GM12878 (cell line): ENCODE data around the gene HEG1. TPM values are rescaled to one million over a fixed set of nuclear protein-coding genes. Genes with fewer than 3 reads are reported as not detected.

Experiments
- ATAC-seq: fragments of 200-7000 bp; cut with Tn5 transposase; 3 replicates; pipeline ENCODE4 v1.9.1; 2020; ENCODE audit warnings: mild to moderate bottlenecking, moderate library complexity
- BruUV-seq: library from RNA; stranded (reverse); fragments of 400-500 nt; replicated peaks from 2 replicates; lab custom pipeline; 2021; lab: Mats Ljungman, UMichigan
- CTCF ChIA-PET: fragments of 300-600 bp; sonication (Branson Sonifier 250); formaldehyde crosslinking; extraction: SDS; loops from one replicate; lab custom pipeline; 2021; ENCODE audit warnings: inconsistent platforms; lab: Yijun Ruan, JAX
- POLR2A ChIA-PET: fragments of 350-600 bp; formaldehyde crosslinking; extraction: SDS; loops from one replicate; lab custom pipeline; 2021; ENCODE audit warnings: inconsistent platforms; lab: Charles Lee
- RAD21 ChIA-PET: fragments of 300-600 bp; sonication (Branson Sonifier 250); formaldehyde crosslinking; loops from one replicate; lab custom pipeline; 2023; ENCODE audit warnings: antibody characterized with exemption; ENCODE audit not compliant: unreplicated experiment; lab: Charles Lee
- SMC1A ChIA-PET: fragments of 300-600 bp; sonication (Branson Sonifier 250); formaldehyde crosslinking; loops from one replicate; lab custom pipeline; 2023; ENCODE audit not compliant: unreplicated experiment, uncharacterized antibody; lab: Charles Lee
- DNase-seq: peaks from one replicate; pipeline ENCODE4 v3.0.0-alpha.2; 2011; ENCODE audit warnings: low read depth, low spot score
- FAIRE-seq: peaks from 3 replicates; lab custom pipeline; 2011; peaks lifted over from hg19 to GRCh38; lab: Jason Lieb, UNC
- H2AFZ ChIP-seq: 2 replicates; pipeline ENCODE4 v1.6.0; 2011; ENCODE audit warnings: low read depth, low read length, control low read depth; ENCODE audit not compliant: control insufficient read depth
- H3K27ac ChIP-seq: 2 replicates; pipeline ENCODE4 v1.5.1; 2011; ENCODE audit warnings: control low read depth; ENCODE audit not compliant: control insufficient read depth, insufficient read depth
- H3K27me3 ChIP-seq, 2 experiments: replicated peaks in 1 of 2; 2 replicates each; pipeline versions ENCODE4 v1.6.0 to v1.6.1; 2011; ENCODE audit warnings: low read length in 1 of 2; ENCODE audit not compliant: control insufficient read depth in 2 of 2, insufficient read depth in 2 of 2
- H3K36me3 ChIP-seq, 2 experiments: 2 replicates each; pipeline ENCODE4 v1.5.1; 2011; ENCODE audit warnings: low read length in 1 of 2; ENCODE audit not compliant: control insufficient read depth in 2 of 2, insufficient read depth in 2 of 2
- H3K4me1 ChIP-seq: 2 replicates; pipeline ENCODE4 v1.6.1; 2011; ENCODE audit warnings: mild to moderate bottlenecking, low read length, moderate library complexity, mixed read lengths; ENCODE audit not compliant: control insufficient read depth, insufficient read depth
- H3K4me2 ChIP-seq: 2 replicates; pipeline ENCODE4 v1.6.0; 2011; ENCODE audit warnings: control low read depth; ENCODE audit not compliant: control insufficient read depth, insufficient read depth
- H3K4me3 ChIP-seq: fragments of 200-600 bp; sonication (generic); 2 replicates; pipeline ENCODE4 v1.5.1; 2016
- H3K79me2 ChIP-seq: 2 replicates; pipeline ENCODE4 v1.6.0; 2011; ENCODE audit warnings: low read length; ENCODE audit not compliant: control insufficient read depth, insufficient read depth
- H3K9ac ChIP-seq: 2 replicates; pipeline ENCODE4 v1.8.0; 2011; ENCODE audit warnings: low read length, control low read depth, mixed read lengths; ENCODE audit not compliant: control insufficient read depth, insufficient read depth
- H3K9me3 ChIP-seq: replicated peaks from 3 replicates; pipeline ENCODE4 v1.5.1; 2011; ENCODE audit warnings: mild to moderate bottlenecking, low read length; ENCODE audit not compliant: control insufficient read depth, insufficient read depth
- H4K20me1 ChIP-seq: 2 replicates; pipeline ENCODE4 v1.6.0; 2011; ENCODE audit not compliant: control insufficient read depth, insufficient read depth
- ATF2 ChIP-seq: IDR thresholded peaks from 2 replicates; pipeline ENCODE4 v1.6.1; 2012; ENCODE audit warnings: low read length, inconsistent platforms
- MYC ChIP-seq: IDR thresholded peaks from 2 replicates; pipeline ENCODE4 v1.6.1; 2011; ENCODE audit warnings: mild to moderate bottlenecking, low read length, moderate library complexity, inconsistent platforms; ENCODE audit not compliant: insufficient read depth, insufficient replicate concordance, insufficient read length, severe bottlenecking
- USF1 ChIP-seq: IDR thresholded peaks from 2 replicates; pipeline ENCODE4 v1.6.1; 2011; ENCODE audit warnings: borderline replicate concordance, low read depth, mild to moderate bottlenecking, moderate library complexity, mixed read lengths, low read length; ENCODE audit not compliant: insufficient read depth; ENCODE audit errors: extremely low read length
- ZBTB4 ChIP-seq: fragments of 450-650 bp; formaldehyde crosslinking; IDR thresholded peaks from 2 replicates; pipeline ENCODE4 v1.4.0; 2022; ENCODE audit warnings: mild to moderate bottlenecking, moderate library complexity
- WGBS: methylation state at CpG from one replicate; pipeline ENCODE4 v1.1.6; 2016; ENCODE audit warnings: low lambda C conversion rate; ENCODE audit not compliant: insufficient replicate concordance, insufficient coverage; ENCODE audit errors: missing lambda C conversion rate; 5-methylcytosine and 5-hydroxymethylcytosine counted together
- in situ Hi-C: fragments of 300-500 bp; cut with MboI; formaldehyde crosslinking; loops from 9 replicates; pipeline ENCODE4 v1.14.3; 2018; ENCODE audit warnings: mixed read lengths
- intact Hi-C: fragments of 100-400 bp; cut with micrococcal nuclease; formaldehyde crosslinking; loops from one replicate; pipeline ENCODE4 v1.14.2; 2022; ENCODE audit not compliant: unreplicated experiment
- polyA plus RNA-seq, 11 experiments: library from polyadenylated mRNA; depleted of rRNA in 4 of 11; unstranded in 6 of 11; stranded (reverse) in 5 of 11; fragments of >200 nt; fragmentation: Nextera tagmentation in 4 of 11; fragmentation: Illumina TruSeq in 1 of 11; extraction: Ambion mirVana in 4 of 11; extraction: Trizol in 1 of 11; gene quantifications; 1 replicate in 1 of 11; 2 replicates in 10 of 11; pipeline versions ENCODE4 v1.2.1 to v1.2.3, GENCODE V29; 2011 to 2016; ENCODE audit warnings: inconsistent platforms in 2 of 11, missing spikeins in 2 of 11, low read depth in 1 of 11
- total RNA-seq, 4 experiments: library from RNA; depleted of rRNA in 3 of 4; stranded (reverse); fragments of >200 nt in 3 of 4; fragmentation: Illumina TruSeq in 1 of 4; extraction: Trizol in 1 of 4; gene quantifications; 2 replicates each; pipeline versions ENCODE4 v1.2.1 to v1.2.3, GENCODE V29; 2013 to 2021

HEG1 gene
- total and polyA plus RNA-seq, 10 of the 15 experiments (the other 5 are each of a cell fraction or from before 2014, with no cell fraction given): 2.2 to 32.1 (median 7.6) TPM

- DNase-seq: no peak
- intact Hi-C loops (no loop called here), in situ Hi-C loops (no loop called here)
- Histone ChIP-seq H3K4me2 (no peak overlapping the region), H3K79me2 (peaks cover 33% of the 10 kb centered on the region), H3K9ac (no peak overlapping the region), H3K4me3 (no peak overlapping the region), H3K36me3 (peaks cover 0 to 11% of the 10 kb centered on the region in 2 experiments; a peak in 2 of 4 replicates), H3K9me3 (peaks cover 6% of the 10 kb centered on the region; the same call in 2 of the 3 replicates), H2AFZ (no peak overlapping the region), H3K4me1 (no peaks in the 10 kb centered on the region), H3K27me3 (no peaks in the 10 kb centered on the region), H4K20me1 (no peaks in the 10 kb centered on the region), H3K27ac (no peak overlapping the region)
- no TSS peak for BruUV-seq
- ChIA-PET SMC1A (interaction anchor here (0.7 to 1.5 kb wide), 3 partner anchors 9 to 121 kb away, joined by 3 to 4 read pairs (median 3); no protein-coding TSS in a partner anchor), POLR2A (no interaction called here), RAD21 (no interaction called here), CTCF (no interaction called here)
- TF ChIP-seq ATF2: no peak
- no peak for TF ChIP-seq USF1
- no peak for TF ChIP-seq MYC
- no peak for TF ChIP-seq ZBTB4 (CRISPR knock-in tag)
- ATAC-seq: no peak
- 99% methylated on average over 5 of the region's 5 CpGs for WGBS
- FAIRE-seq: no peak
Measured at GRCh38 chr3:125045194-125045593, 10.6 kb downstream of the HEG1 start.
